Nephron (organoid): Measurements from ENCODE around the gene OTUD7B.

ENCODE experiments used
- H3K27ac Mint-ChIP-seq, 3 experiments: 2 replicates each; pipeline ENCODE4 v1.8.0; 2020; ENCODE audit warnings: mixed read lengths in 3 of 3, mild to moderate bottlenecking in 2 of 3, moderate library complexity in 1 of 3
- H3K27me3 Mint-ChIP-seq: 2 replicates; pipeline ENCODE4 v1.8.0; 2021; ENCODE audit warnings: low read depth, mild to moderate bottlenecking, moderate library complexity, mixed read lengths
- H3K36me3 Mint-ChIP-seq: 2 replicates; pipeline ENCODE4 v1.8.0; 2020; ENCODE audit warnings: low read depth, mixed read lengths
- H3K4me1 Mint-ChIP-seq: 2 replicates; pipeline ENCODE4 v1.8.0; 2020; ENCODE audit warnings: mixed read lengths
- H3K4me3 Mint-ChIP-seq, 3 experiments: 2 replicates each; pipeline ENCODE4 v1.8.0; 2020; ENCODE audit warnings: mild to moderate bottlenecking in 3 of 3, mixed read lengths in 3 of 3, moderate library complexity in 2 of 3
- H3K9me3 Mint-ChIP-seq: 2 replicates; pipeline ENCODE4 v1.8.0; 2020; ENCODE audit warnings: mixed read lengths
- CTCF ChIP-seq, 3 experiments: fragments of 200-600 bp; sonication (generic); IDR thresholded peaks; one replicate each; pipeline ENCODE4 v1.5.0; 2021; ENCODE audit warnings: antibody characterized with exemption in 3 of 3; ENCODE audit not compliant: unreplicated experiment in 3 of 3

Gene OTUD7B

DNA sequence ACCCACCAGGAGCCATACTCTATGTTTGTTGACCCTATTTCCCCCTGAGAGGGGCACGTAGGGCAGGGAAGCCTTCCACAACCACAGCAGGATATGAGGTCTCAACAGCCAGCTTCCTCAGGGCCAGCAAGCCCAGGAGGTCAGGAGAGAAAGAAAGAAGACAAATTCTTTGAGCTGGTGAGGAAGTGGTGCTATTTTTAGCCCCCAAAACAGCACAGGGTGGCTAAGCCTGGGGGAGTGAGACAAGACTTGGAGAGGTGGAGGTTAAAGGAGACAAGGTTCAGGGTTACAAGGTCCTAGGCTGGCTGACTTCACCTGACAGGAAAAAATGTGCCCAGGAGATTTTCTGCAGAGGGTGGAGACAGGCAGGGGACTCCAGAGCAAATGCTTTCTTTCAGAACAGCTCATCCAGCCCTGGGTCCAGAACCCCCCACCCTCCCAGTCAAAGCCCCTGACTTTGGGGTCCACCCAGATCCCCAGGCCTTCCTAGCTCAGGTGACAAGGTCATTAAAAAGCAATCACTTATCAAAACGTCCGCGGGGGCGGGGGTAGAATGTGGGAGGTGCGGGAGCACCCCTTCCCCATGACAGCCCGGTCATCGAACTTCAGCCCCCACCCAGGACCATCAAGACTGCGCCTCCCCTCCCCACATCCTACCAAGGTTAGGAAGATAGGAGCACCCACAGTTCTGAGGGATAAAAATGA lies 94.2 kb downstream of the OTUD7B start:
- peak overlapping the region; percentile 77 to 93 (median 93) for H3K4me3 Mint-ChIP-seq
- no peaks in the 10 kb centered on the region for H3K9me3 Mint-ChIP-seq
- no peak for TF ChIP-seq CTCF (IDR thresholded peaks at IDR 0.05; ENCODE audit: unreplicated experiment in 3 of 3)
- H3K4me1 Mint-ChIP-seq: peaks cover 33% of the 10 kb centered on the region
- H3K27ac Mint-ChIP-seq: peak overlapping the region in 2 of 3 experiments; percentile 46 to 81
- peaks cover 19% of the 10 kb centered on the region for H3K36me3 Mint-ChIP-seq
- H3K27me3 Mint-ChIP-seq: no peaks in the 10 kb centered on the region

DNA sequence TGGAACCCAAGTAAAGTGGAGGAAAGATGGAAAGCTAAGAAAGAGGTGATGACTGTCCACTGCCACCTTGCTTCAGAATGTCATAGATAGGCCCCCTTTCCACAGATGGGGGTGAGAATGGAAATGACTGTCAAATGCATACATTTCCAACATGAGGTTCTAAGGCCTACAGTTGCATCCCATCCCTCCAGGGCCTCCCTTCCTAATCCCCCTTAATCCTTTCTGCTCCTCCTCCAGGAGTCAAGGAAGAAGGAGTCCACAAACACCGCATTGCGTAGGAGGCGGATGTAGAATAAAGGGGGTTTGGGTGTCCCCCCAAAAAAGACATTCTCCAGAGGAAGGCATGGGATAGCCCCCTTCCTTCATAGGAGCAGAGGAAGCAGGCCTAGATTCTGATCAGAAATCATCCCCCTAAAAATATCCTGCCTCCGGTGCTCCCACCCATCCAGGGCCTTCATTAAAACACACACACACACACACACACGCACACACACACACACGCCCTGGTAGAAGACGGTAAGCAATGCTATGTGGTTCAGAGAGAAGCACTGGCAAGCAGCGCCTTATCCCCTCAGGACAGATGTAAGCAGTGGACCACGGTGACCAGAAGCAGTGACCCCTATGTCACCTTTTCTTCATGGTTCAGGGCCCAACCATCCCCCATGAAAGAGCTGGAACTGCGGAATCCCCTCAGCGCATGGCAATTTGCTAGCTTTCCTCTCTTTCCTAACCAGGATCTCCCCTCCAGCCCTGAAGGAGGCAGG lies 94.9 kb downstream of the OTUD7B start:
- peak overlapping the region; percentile 77 to 93 (median 93) for H3K4me3 Mint-ChIP-seq
- H3K36me3 Mint-ChIP-seq: peaks cover 25% of the 10 kb centered on the region
- no peak for TF ChIP-seq CTCF (IDR thresholded peaks at IDR 0.05; ENCODE audit: unreplicated experiment in 3 of 3)
- peaks cover 33% of the 10 kb centered on the region for H3K4me1 Mint-ChIP-seq
- no peaks in the 10 kb centered on the region for H3K9me3 Mint-ChIP-seq
- H3K27ac Mint-ChIP-seq: peak overlapping the region in 2 of 3 experiments; percentile 46 to 81
- H3K27me3 Mint-ChIP-seq: no peaks in the 10 kb centered on the region

DNA sequence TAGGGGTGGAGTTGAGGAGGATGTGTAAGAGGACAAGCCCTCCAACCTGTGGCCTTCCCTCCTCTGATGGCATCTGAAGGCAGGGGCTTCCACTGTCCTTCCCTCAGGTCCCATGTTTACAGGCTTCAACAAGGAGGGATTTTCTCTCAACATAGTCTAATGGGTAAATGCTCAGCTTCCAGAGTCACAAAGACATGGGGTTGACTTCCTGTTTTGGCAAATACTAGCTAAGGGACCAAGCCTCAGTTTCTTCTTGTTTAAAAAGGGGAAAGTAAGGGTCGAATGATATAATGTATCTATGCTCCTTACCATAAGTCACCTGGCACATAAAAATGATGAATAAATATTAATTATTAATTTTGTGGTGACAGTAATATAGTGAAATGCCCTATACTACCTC lies 96.0 kb downstream of the OTUD7B start:
- no peak for TF ChIP-seq CTCF (IDR thresholded peaks at IDR 0.05; ENCODE audit: unreplicated experiment in 3 of 3)
- no peak overlapping the region for H3K27ac Mint-ChIP-seq
- no peaks in the 10 kb centered on the region for H3K27me3 Mint-ChIP-seq
- H3K9me3 Mint-ChIP-seq: no peaks in the 10 kb centered on the region
- peaks cover 33% of the 10 kb centered on the region for H3K4me1 Mint-ChIP-seq
- H3K36me3 Mint-ChIP-seq: peaks cover 25% of the 10 kb centered on the region
- H3K4me3 Mint-ChIP-seq: no peak overlapping the region

- no peaks in the 10 kb centered on the region for H3K27me3 Mint-ChIP-seq
- no peak overlapping the region for H3K4me3 Mint-ChIP-seq
- no peak for TF ChIP-seq CTCF (IDR thresholded peaks at IDR 0.05; ENCODE audit: unreplicated experiment in 3 of 3)
- peaks cover 41% of the 10 kb centered on the region for H3K36me3 Mint-ChIP-seq
- H3K9me3 Mint-ChIP-seq: no peaks in the 10 kb centered on the region
- H3K27ac Mint-ChIP-seq: no peak overlapping the region
- H3K4me1 Mint-ChIP-seq: no peaks in the 10 kb centered on the region
Measured at GRCh38 chr1:149906570-149907075, 103.9 kb downstream of the OTUD7B start.

DNA sequence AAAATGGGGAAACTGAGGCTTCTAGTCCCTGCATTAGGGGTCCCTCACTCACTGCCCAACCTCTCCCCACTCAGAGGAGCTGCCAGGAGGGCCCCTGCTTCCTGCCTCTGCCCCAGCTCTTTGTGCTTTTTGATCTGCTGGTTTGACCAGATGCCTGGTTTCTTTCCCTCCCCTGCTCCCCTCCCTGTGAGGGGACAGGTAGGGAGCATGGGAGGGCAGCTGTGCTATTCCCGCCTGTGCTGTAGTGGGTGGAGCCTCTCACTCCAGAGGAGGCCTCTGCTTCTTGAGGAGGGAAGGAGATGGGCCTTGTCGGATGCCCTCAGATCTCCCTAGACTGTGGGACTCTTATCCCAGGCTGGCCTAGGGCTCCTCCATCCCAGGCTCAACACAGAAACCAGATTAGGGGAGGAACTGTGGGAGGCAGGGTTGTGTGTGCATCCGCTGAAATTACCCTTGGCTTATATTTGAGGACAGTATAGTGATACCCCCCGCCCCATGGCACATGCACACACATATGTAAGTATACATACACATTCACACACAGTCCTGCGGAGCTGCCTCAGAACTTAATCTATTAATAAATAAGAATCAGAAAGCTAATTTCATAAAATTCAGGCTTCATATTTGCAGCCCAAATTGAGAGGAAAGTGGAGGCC lies 106.6 kb downstream of the OTUD7B start:
- Mint-ChIP-seq H3K36me3 (peaks cover 32% of the 10 kb centered on the region), H3K27ac (no peak overlapping the region), H3K27me3 (no peaks in the 10 kb centered on the region), H3K4me1 (peaks cover 7% of the 10 kb centered on the region), H3K4me3 (peak overlapping the region in 1 of 3 experiments; percentile 33), H3K9me3 (peaks cover 3% of the 10 kb centered on the region)
- no peak for TF ChIP-seq CTCF (IDR thresholded peaks at IDR 0.05; ENCODE audit: unreplicated experiment in 3 of 3)
